HG02571 (cell line): ENCODE data around the gene MOB3A.

Experiments
- ATAC-seq: cut with Tn5 transposase; IDR thresholded peaks from one replicate; pipeline ENCODE4 v1.9.1; 2021; ENCODE audit warnings: mild to moderate bottlenecking, moderate library complexity; ENCODE audit not compliant: unreplicated experiment

The MOB3A gene

DNA sequence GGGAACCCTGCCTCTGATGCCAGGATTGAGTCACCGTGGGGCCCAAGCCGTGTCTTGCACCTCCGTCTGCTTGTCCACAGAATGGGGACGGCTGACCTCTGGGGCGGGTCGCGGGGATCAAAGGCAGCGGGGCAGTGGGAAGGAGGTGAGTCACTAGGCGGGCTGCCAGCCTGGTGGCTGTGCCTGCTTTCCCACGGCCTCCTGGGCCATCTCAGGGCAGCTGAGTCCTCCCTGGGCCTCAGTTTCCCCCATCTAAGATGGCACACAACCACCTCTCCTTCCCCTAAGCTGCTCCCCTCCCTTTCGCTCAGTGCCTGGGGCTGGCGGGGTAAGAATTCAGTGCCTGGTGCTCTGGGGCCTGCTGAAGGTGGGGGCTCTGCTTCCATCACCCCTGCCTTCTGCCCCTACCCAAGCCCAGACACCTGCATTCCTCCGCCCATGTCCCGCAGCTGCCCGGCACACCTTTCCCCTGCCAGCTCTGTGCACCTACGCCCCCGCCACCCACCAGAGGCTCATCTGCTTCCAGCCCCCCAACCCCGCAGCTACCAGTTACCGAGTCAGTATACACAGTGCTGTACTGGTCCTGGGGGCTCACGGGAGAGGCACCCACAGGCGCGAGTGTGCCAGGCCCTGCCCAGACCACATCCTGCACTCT is 48.5 kb downstream of the MOB3A start:
- ATAC-seq: no peak

- ATAC-seq: no peak
Observed at GRCh38 chr19:2047076-2047448, 49.1 kb downstream of the MOB3A start.

- ATAC-seq: no peak
Observed at GRCh38 chr19:2046046-2046907, 49.8 kb downstream of the MOB3A start.

- no peak for ATAC-seq
Observed at GRCh38 chr19:2045501-2046045, 50.6 kb downstream of the MOB3A start.

- no peak for ATAC-seq
Observed at GRCh38 chr19:2044709-2045500, 51.2 kb downstream of the MOB3A start.

GRCh38 chr19:2043961-2044708 is 52.0 kb downstream of the MOB3A start:
- ATAC-seq: no peak

DNA sequence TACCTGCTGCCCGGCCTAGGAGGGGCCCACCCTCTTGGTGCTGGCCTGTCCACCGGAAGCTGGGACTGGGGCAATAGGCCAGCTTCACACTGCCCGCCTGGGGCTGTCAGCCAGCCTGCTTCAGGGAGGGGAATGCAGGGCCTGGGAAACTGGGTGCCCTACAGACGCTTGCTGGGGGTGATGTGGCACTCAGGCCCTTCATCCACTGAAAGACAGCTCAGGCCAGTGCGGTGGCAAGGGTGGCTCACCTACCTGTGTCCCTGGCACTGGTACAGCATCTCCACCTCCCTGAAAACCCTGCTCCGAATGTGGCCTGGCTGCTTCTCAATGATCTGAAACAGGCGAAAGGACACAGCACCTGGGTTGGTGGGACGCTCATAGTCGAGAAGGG is 52.9 kb downstream of the MOB3A start:
- ATAC-seq: no peak

DNA sequence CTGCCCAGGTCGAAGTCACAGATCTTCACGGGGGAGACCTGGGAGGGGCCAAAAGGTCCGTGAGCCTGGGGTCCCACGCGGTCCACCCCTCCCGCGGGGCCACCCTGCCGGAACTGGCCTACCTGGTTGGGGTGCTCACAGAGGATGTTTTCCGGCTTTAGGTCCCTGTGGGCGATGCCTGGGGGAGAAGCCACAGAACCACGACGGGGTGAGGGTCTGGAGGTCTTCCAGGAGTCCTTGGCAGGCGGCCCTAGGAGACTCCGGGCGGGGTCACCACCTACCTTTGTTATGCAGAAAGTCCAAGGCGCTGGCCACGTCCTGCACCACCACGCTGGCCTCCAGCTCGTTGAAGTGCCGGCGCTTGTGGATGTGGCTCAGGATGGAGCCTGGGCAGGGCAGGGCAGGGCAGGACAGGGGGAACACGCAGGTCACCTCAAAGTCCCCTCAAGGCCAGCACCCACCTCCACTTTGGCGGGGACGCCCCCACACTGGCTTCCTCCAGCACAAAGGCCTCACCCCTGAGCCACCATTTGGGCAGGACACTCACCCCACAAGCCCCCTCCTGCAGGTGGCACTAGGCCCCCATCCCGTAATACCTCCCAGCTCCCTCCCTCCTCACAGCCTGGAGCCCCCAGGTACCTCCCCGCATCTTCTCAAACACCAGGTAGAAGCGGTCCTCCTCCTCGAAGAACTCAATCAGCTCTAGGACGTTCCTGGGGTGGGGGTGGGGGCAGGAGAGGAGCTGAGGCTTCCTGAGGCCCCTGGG is 53.5 kb downstream of the MOB3A start:
- no peak for ATAC-seq

- peak; percentile 51 for ATAC-seq
Observed at GRCh38 chr19:2041683-2042484, 54.2 kb downstream of the MOB3A start.

GRCh38 chr19:2041433-2041682 is 54.8 kb downstream of the MOB3A start:
- no peak for ATAC-seq

DNA sequence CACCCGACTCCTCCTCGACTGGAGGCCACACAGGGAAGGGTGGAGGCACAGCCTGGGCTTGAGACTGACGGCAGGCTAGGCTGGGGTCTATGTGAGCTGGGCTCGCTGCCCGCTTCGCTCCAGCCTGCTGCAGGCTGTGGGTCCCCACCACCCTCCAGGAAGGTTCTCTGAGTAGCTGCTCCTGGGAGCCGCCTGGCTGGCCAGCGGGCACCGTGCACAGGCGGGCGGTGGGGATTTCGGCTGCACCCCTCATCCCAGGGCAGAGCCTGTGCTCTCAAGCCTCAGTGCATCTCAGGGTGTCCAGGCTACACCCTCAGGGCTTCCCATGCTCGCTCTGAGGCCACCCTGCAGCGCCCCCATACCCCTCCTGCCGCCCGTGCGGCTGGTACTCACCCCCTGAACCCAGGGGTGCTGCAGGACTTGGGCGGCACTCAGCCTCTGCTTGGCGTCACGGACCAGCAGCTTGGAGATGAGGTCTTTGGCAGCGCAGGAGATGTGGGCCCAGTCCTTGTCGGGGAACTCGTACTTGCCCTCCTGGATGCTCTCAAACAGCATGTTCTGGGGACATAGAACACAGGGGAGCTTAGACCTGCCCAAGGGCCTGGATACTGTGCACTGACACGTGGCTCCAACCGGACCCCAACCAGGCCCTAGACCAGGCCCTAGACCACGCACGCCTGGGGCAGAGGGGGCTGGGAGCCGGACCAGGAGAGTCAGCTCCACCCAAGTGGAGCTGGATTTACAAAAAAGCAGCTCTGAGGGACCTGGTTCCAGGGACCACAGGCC is 55.3 kb downstream of the MOB3A start:
- ATAC-seq: no peak

DNA sequence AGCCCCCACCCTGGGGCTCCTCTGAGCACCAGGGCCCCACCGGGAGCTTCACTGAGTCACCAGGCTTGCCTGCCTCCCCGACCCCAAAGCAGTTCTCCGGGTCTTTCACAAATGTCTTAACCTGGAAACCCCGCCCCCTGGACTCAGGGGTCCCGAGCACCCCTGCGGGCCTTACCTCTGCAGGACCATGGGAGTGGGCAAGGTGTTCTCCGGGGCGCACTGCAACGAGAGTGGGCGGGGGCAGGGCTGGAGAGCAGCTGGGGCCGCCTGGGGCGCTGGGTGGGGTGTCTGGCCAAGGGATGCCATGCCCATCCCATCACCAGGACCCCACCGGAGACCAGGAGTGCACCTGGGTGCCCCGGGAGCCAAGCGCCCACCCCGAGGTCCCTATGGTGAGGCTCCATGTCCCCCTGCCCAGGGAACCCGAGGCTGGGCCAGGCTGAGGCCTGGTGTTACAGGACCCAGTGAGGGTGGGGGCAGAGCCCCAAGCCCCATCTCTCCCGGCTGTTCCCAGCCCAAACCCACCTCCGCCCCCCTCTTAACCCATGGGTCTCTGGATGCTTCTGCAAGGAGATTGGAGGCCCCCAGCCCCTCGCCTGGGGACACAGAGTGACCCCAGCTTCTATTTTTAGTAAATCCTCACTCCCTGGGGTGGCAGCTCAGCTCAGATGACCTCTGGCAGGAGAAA is 56.0 kb downstream of the MOB3A start:
- ATAC-seq: no peak

GRCh38 chr19:2039089-2039958 is 56.8 kb downstream of the MOB3A start:
- no peak for ATAC-seq

DNA sequence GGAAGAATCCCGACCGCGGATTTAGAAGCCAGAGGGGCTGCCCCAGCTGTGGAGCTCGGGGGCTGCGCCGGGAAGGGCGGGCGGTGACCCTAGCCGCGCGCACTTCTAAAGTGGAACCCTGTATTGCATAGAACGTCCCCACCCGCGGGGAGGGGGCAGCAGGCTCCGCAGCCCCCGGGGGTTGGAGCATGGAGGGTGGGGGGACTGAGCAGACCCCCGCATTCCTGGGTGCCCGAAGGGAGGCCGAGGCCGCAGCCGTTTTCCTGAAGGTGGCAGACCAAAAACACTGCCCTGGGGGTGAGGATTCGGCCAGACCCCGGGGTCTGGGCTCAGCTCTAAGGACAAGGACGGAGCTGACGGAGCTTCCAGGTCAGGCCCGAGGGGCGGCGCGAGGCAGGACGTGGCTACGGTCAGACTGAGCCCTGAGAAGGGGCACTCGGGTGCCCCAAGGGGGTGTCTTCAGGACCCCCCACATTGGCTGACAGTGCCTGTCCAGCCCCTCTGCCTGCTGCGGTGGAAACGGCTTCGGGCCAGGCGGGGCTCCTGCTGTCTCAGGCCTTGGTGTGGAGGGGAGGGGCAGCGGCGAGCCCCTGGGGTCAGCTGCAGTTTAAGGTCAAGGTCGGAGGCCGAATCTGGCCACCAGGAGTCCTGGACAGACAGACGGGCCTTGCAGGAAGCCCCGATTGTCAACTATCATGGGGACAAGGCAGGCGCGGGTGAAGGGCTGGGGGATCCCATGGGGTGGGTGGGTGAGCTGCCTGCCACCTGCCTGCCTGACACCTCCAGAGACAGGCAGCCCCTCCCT is 57.6 kb downstream of the MOB3A start:
- no peak for ATAC-seq

GRCh38 chr19:2037651-2038255 is 58.4 kb downstream of the MOB3A start:
- ATAC-seq: no peak

DNA sequence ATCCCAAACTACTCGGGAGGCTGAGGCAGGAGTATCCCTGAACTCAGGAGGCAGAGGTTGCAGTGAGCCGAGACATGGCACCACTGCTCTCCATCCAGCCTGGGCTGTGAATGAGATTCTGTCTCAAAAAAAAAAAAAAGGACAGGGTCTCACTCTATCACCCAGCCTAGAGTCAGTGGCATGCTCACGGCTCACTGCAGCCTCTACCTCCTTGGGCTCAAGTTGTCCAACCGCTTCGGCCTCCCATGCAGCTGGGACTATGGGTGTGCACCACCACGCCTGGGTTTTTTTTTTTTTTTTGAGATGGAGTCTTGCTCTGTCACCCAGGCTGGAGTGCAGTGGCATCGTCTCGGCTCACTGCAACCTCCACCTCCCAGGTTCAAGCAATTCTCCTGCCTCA is 59.7 kb downstream of the MOB3A start:
- no peak for ATAC-seq
